ENCODE results near the gene SCAMP3. TPM values are rescaled to one million over a fixed set of nuclear protein-coding genes. Genes with fewer than 3 reads are reported as not detected.

The SCAMP3 gene
- total and polyA plus RNA-seq, 2 donors (not counting 3 experiments of a cell fraction or from before 2014, with no cell fraction given), result 80.1 to 306 TPM

GRCh38 chr1:155209312-155209721 lies 52.8 kb downstream of the SCAMP3 start:
- no peaks in the 10 kb centered on the region for H4K20me1 ChIP-seq (replicated peaks; ENCODE audit: control insufficient read depth, extremely low read depth, insufficient read depth, low read length)
- H3K79me2 ChIP-seq (ENCODE audit: control insufficient read depth, insufficient read depth, low read length), result peaks cover 2% of the 10 kb centered on the region
- H3K36me3 ChIP-seq (ENCODE audit: control insufficient read depth in 2 of 2, extremely low read depth in 1 of 2, insufficient read depth in 2 of 2, low read length in 2 of 2), result no peaks in the 10 kb centered on the region
- no peaks in the 10 kb centered on the region for H3K27me3 ChIP-seq (ENCODE audit: control insufficient read depth in 2 of 2, insufficient read depth in 2 of 2, low read length in 2 of 2)
- FAIRE-seq, result peak; percentile 53
- peak overlapping the region; percentile 87 for H3K27ac ChIP-seq (ENCODE audit: insufficient read depth, low read depth, low read length)
- DNase-seq (ENCODE audit: low read depth, low spot score), result no peak
- CTCF ChIA-PET, result interaction anchor here (0.8 to 4.3 kb wide), 7 partner anchors 15 to 42 kb away, joined by 3 to 69 read pairs (median 6); partner anchors contain the start of gene KRTCAP2
- POLR2A ChIA-PET, result interaction anchor here (1.5 kb wide), 1 partner anchor 15 kb away, joined by 5 read pairs; no protein-coding TSS in a partner anchor
- peak overlapping the region; percentile 89 for H3K4me2 ChIP-seq (ENCODE audit: insufficient read depth, low read length)
- peaks cover 21% of the 10 kb centered on the region for H3K4me1 ChIP-seq (ENCODE audit: control insufficient read depth, extremely low read depth, insufficient read depth, low read length)
- intact Hi-C loops (cut with micrococcal nuclease) (loop anchor here (2.0 to 5.0 kb wide), 3 partner anchors 17 to 383 kb away; partner anchors contain the start of gene FDPS), dilution Hi-C loops (cut with MboI; ENCODE audit: extremely low pct_ligation_motif_present, low sequenced_read_pairs) (no loop called here)
- peak overlapping the region; percentile 30 to 92 (median 82) for H3K4me3 ChIP-seq (replicated peaks in 1 of 3; ENCODE audit: insufficient read depth in 1 of 3, low read depth in 1 of 3, low read length in 3 of 3)
- H2AFZ ChIP-seq (ENCODE audit: low read depth, low read length), result peak overlapping the region; percentile 12
- BruUV-seq (replicated peaks), result TSS peak; percentile 86
- no peaks in the 10 kb centered on the region for H3K9me3 ChIP-seq (replicated peaks; ENCODE audit: control insufficient read depth, insufficient read depth, low read length)
- peak overlapping the region; percentile 96 for H3K9ac ChIP-seq (replicated peaks; ENCODE audit: extremely low read depth, insufficient read depth, low read length)
- TF ChIP-seq MAX (IDR thresholded peaks at IDR 0.05; ENCODE audit: insufficient read depth, insufficient read length) (no peak), MYC (IDR thresholded peaks at IDR 0.05; ENCODE audit: low read depth, low read length) (no peak), POLR2AphosphoS5 (IDR thresholded peaks at IDR 0.05; ENCODE audit: insufficient read depth, low read depth, low read length) (no peak), GATA2 (IDR thresholded peaks at IDR 0.05; ENCODE audit: insufficient read depth, insufficient read length, low read depth, low read length) (no peak), CTCF (IDR thresholded peaks at IDR 0.05; ENCODE audit: extremely low read depth in 1 of 2, insufficient read depth in 1 of 2, low read depth in 1 of 2, low read length in 2 of 2) (no peak), JUN (IDR thresholded peaks at IDR 0.05; ENCODE audit: borderline replicate concordance, insufficient read depth, insufficient read length, low read depth) (no peak), POLR2A (IDR thresholded peaks at IDR 0.05; ENCODE audit: low read depth, low read length) (no peak), FOS (IDR thresholded peaks at IDR 0.05; ENCODE audit: borderline replicate concordance, insufficient read depth, low read length) (no peak), EZH2 (IDR thresholded peaks at IDR 0.05; ENCODE audit: borderline replicate concordance, low read depth, low read length, severe bottlenecking) (no peak)
- no peaks in the 10 kb centered on the region for H3K9me1 ChIP-seq (replicated peaks; ENCODE audit: control insufficient read depth, extremely low read depth, insufficient read depth, low read length)

Data from endothelial cell of umbilical vein (primary cell).